IPS-18a (cell line): ENCODE data around the gene CDY2B.
"Not testable (repeated sequence)": the region's sequence is repeated elsewhere in the genome, so short reads cannot be mapped to it uniquely, and the experiment has no call there.

ENCODE experiments used
- H3K27ac ChIP-seq: one replicate; pipeline ENCODE4 v1.5.1; 2013; ENCODE audit warnings: low read length
- H3K27me3 ChIP-seq: one replicate; pipeline ENCODE4 v1.6.1; 2013; ENCODE audit warnings: mild to moderate bottlenecking, low read length; ENCODE audit not compliant: control insufficient read depth, insufficient read depth
- H3K36me3 ChIP-seq: one replicate; pipeline ENCODE4 v1.6.1; 2013; ENCODE audit warnings: low read depth, low read length; ENCODE audit not compliant: control insufficient read depth
- H3K4me1 ChIP-seq: one replicate; pipeline ENCODE4 v1.6.1; 2013; ENCODE audit warnings: low read depth, low read length; ENCODE audit not compliant: control insufficient read depth
- H3K4me3 ChIP-seq: one replicate; pipeline ENCODE4 v1.5.1; 2013; ENCODE audit warnings: low read length
- H3K9ac ChIP-seq: one replicate; pipeline ENCODE4 v1.6.1; 2013; ENCODE audit warnings: mild to moderate bottlenecking, low read length, moderate library complexity
- H3K9me3 ChIP-seq: one replicate; pipeline ENCODE4 v1.6.1; 2013; ENCODE audit warnings: low read depth, low read length; ENCODE audit not compliant: control insufficient read depth

CDY2B gene

GRCh38 chrY:17880120-17880519 lies at the start of gene CDY2B:
TSS of gene CDY2B (minus strand) at chrY:17880220. CDS start at chrY:17879892, 328 bp downstream.
- not testable (repeated sequence) for H3K4me3 ChIP-seq, H3K4me1 ChIP-seq, H3K36me3 ChIP-seq, H3K9me3 ChIP-seq, H3K27ac ChIP-seq, H3K9ac ChIP-seq, H3K27me3 ChIP-seq

DNA sequence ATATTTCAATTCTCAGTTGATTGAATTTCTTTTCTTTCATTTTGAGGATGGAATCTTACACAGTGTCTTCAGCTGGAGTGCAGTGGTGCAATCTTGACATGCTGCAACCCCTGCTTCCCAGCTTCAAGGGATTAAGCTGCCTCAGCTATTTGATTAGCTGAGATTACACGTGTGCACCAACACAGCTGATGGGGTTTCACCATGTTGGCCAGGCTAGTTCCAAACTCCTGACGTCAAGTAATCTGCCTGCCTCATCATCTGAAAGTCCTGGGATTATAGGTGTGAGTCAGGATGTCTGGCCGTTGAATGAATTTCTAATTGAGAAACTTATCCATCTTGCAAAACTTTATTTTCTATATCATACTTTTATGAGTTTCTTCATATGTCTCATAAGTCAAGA lies 28.0 kb upstream of the CDY2B start:
- not testable (repeated sequence) for H3K9me3 ChIP-seq, H3K27me3 ChIP-seq, H3K36me3 ChIP-seq, H3K4me3 ChIP-seq, H3K9ac ChIP-seq, H3K4me1 ChIP-seq, H3K27ac ChIP-seq

GRCh38 chrY:17907351-17907750 lies 27.3 kb upstream of the CDY2B start:
- not testable (repeated sequence) for H3K27ac ChIP-seq, H3K9ac ChIP-seq, H3K9me3 ChIP-seq, H3K27me3 ChIP-seq, H3K4me3 ChIP-seq, H3K36me3 ChIP-seq, H3K4me1 ChIP-seq

- H3K36me3 ChIP-seq, H3K4me1 ChIP-seq, H3K4me3 ChIP-seq, H3K27ac ChIP-seq, H3K9me3 ChIP-seq, H3K27me3 ChIP-seq, H3K9ac ChIP-seq: not testable (repeated sequence)
These were observed 1.7 kb upstream of the CDY2B start for GRCh38 chrY:17881697-17882096.

DNA sequence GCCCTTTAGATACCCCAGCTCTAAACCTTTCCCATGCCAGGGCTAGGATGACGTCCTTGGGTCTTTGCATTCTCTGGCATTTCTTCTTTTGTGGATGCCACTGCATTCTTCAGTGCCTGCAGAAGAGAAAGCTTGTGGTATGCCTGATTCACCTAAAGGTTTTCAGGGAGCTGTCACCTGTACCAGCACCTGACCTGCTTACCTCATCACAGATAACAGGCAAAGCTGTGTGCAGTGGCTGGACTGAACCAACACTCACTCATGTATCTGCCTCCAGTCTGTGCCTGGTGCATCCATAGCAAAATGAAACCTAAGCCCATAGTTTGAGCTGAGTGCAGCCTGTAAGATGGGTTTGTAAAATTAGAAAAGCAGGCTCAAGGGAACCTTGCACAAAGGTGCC lies 3.3 kb downstream of the CDY2B start:
- H3K36me3 ChIP-seq: not testable (repeated sequence)

GRCh38 chrY:17875401-17875800 lies 4.6 kb downstream of the CDY2B start:
- H3K36me3 ChIP-seq, H3K4me3 ChIP-seq, H3K27ac ChIP-seq, H3K27me3 ChIP-seq, H3K9ac ChIP-seq, H3K9me3 ChIP-seq, H3K4me1 ChIP-seq: not testable (repeated sequence)

More for the DNA sequence above, 3.3 kb downstream of the CDY2B start:
- not testable (repeated sequence) for H3K4me3 ChIP-seq, H3K9ac ChIP-seq, H3K27me3 ChIP-seq, H3K4me1 ChIP-seq, H3K9me3 ChIP-seq, H3K27ac ChIP-seq

DNA sequence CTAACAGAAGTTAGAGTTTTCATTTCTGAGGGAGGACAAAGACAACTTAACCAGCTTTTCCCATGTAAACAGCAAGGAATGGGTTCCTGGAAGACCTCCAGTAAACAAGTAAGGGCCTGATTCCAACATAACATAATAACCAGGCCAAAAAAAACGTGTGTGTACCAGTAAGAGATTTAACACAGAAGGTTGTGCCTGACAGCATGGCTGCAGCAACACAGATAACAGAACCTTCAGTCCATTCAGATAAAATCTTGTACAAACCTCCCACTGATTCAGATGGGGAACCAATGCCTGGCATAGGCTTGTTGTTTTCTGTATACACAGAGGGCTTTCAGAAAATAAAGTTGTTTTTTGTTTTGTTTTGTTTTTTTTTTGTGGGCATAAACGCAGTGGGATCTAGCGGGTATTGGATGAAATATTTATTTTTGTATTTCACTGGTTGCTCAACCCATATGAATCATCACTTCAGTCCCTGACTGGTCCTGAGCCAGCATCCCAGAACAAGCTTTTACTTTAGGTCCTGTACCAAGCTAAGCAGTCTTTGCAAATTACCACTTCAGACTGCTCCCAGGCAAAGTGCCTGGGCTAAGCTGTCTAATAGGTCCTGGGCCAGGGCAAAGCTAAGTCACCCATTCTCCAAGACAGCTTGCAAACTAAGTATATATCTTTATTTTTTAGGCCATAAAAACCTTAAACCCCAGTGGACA lies 8.7 kb downstream of the CDY2B start:
- not testable (repeated sequence) for H3K27me3 ChIP-seq, H3K4me1 ChIP-seq, H3K9me3 ChIP-seq, H3K27ac ChIP-seq, H3K36me3 ChIP-seq, H3K4me3 ChIP-seq, H3K9ac ChIP-seq

DNA sequence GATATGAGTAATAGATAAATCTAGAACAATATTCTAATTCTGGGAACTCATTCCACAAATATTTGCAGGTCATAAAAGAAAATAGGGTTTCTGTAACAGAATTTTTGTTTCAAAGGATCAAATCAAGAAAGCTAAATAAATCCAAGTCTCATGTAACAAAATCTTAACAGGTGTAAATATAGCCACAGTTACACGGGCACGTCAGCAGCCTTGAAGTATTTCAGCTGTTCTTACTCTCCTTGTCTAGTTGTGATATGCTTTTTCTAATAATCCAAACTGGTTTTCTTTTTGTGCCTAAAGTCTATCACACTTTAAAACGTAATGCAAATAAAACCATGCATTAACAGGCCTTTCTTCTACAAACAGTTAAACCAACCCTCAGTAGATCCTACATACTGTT lies 9.3 kb downstream of the CDY2B start:
- not testable (repeated sequence) for H3K27me3 ChIP-seq, H3K27ac ChIP-seq, H3K4me3 ChIP-seq, H3K36me3 ChIP-seq, H3K9me3 ChIP-seq, H3K9ac ChIP-seq, H3K4me1 ChIP-seq

DNA sequence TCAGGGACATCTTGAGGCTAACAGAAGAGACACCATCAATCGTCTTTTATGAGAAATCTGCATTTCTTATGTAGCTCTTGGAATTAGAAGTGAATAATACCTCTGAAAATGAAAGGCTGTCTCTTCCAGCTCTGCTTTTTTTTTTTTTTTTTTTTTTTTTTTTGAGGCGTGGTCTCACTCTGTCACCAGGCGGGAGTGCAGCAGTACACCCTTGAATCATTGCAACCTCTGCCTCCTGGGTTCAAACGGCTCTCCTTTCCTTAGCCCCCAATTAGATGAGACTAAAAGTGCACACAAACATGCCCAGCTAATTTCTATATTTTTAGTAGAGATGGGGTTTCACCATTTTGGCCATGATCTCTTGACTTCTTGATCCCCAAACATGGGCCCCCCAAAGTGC lies 12.2 kb downstream of the CDY2B start:
- H3K36me3 ChIP-seq, H3K9me3 ChIP-seq, H3K9ac ChIP-seq, H3K27ac ChIP-seq, H3K4me3 ChIP-seq, H3K27me3 ChIP-seq, H3K4me1 ChIP-seq: not testable (repeated sequence)

DNA sequence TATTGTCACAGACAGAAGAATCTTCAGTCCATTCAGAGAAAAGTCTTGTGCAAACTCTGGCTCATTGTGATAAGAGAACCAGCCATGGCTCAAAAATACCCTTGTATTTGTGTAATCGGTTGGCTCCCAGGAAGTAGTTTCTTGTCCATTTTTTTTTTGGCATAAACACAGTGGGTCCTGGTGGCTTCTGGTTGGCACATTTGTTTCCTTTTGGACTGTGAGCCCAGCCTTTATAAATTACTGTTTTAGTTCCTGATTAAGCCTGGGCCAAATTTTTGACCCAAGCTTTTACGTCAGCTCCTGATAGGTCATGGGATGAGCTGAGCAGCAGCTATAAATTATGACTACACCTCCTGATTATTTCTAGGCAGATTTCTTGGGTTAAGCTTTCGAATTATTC lies 19.4 kb downstream of the CDY2B start:
- H3K27me3 ChIP-seq, H3K27ac ChIP-seq, H3K4me1 ChIP-seq, H3K4me3 ChIP-seq, H3K36me3 ChIP-seq, H3K9me3 ChIP-seq, H3K9ac ChIP-seq: not testable (repeated sequence)

DNA sequence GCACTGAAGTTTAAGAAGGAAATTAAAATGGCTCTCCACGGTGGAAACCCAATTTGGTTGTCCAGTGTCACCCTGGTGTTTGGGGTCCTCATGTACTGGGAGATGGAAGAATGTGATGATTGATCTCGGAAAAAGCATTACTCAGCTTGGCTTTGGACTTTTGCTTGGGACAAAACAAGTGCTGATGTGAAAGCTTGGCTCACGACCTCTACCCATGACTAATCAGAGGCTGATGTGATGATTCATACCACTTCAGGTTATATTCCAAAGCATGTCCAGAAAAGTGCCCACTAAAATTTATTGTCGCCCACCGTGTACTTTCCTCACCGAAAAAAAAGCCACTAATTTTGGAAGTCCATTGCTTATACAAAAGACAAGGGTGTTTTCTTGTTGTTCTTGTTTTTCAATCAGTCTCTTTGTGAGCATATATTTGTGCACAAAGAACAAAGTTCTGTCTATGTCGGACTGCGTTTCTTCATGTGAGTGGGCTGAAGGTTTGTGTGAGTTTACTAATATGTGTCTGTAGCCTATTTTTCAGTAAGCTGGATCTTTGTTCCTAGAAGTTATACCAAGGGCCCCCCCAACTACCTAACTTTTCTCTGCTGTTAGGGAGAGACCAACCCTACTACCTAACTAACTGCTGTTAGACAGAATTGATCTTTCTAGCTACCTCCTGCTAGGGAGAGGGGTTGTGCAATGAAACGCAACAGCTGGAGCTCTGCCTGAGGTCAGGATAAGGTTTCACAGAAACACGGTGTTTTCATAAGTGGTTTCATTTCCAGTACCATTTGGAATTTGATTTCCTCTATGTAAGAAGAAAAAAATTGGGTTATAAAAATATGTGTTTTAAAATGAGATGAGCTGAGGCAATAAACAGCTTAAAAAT lies 22.8 kb downstream of the CDY2B start:
- not testable (repeated sequence) for H3K27me3 ChIP-seq, H3K9ac ChIP-seq, H3K36me3 ChIP-seq, H3K27ac ChIP-seq, H3K4me3 ChIP-seq, H3K9me3 ChIP-seq, H3K4me1 ChIP-seq

GRCh38 chrY:17856508-17856907 lies 23.5 kb downstream of the CDY2B start:
- not testable (repeated sequence) for H3K4me3 ChIP-seq, H3K27me3 ChIP-seq, H3K9ac ChIP-seq, H3K4me1 ChIP-seq, H3K36me3 ChIP-seq, H3K9me3 ChIP-seq, H3K27ac ChIP-seq
